Measurements from ENCODE around the gene SPEF2.

GRCh38 chr5:35811108-35811741, 193.6 kb downstream of the SPEF2 start:
- TF ChIP-seq CTCF (IDR thresholded peaks at IDR 0.05; ENCODE audit: poor library complexity, severe bottlenecking) (no peak), EZH2 (IDR thresholded peaks at IDR 0.05; ENCODE audit: borderline replicate concordance, insufficient read depth, low read length, poor library complexity, severe bottlenecking) (no peak)

Measured in neural cell (in vitro differentiated cells).